Superior temporal gyrus (tissue), 1 donor: Measurements from ENCODE around the gene TMEM107.
"Not testable (repeated sequence)": the region's sequence is repeated elsewhere in the genome, so short reads cannot be mapped to it uniquely, and the experiment has no call there.

Experiments used
- DNase-seq: peaks from one replicate; pipeline ENCODE4 v3.0.0-alpha.2; 2016; ENCODE audit errors: extremely low spot score

Gene TMEM107

DNA sequence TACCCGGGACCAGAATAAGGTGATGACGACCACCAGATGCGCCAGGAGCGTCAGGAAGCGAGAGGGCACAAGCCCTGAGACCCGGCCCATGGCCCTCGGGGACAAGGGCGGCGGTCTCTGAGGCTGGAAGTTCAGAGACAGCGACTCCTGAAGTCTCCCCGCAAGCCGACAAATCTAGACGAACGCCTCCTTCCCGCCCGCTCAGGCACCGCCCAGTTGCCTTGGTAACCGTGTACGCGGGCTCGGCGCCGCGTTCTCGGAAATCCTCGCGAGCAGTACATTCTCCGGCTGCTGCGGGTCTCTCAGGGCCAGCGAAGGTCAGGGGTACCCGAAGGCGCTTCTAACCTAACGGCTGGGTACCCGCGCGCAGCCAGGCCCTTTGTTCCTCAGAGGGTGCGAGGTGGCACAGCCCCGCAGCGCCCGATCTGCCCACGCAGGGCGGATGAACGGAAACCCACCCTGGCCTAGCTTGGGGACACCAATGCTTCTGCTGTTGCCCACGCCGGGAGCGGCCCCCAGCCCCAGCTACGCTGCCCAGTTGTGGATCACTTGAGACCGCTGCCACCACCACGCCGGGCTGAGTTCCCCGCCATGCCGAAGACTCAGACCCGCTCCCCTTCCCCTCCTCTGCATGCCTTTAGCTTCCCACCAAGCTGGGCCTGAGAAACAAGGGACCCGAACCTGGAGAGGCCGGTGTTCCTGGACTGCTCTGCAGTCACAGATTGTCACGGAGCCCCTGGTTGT is at the start of gene TMEM107:
TSS of gene TMEM107 (minus strand) at position 184 of the 744 bp plus-strand sequence. CDS start at position 90, 94 bp downstream.
- peak; percentile 82 for DNase-seq

DNA sequence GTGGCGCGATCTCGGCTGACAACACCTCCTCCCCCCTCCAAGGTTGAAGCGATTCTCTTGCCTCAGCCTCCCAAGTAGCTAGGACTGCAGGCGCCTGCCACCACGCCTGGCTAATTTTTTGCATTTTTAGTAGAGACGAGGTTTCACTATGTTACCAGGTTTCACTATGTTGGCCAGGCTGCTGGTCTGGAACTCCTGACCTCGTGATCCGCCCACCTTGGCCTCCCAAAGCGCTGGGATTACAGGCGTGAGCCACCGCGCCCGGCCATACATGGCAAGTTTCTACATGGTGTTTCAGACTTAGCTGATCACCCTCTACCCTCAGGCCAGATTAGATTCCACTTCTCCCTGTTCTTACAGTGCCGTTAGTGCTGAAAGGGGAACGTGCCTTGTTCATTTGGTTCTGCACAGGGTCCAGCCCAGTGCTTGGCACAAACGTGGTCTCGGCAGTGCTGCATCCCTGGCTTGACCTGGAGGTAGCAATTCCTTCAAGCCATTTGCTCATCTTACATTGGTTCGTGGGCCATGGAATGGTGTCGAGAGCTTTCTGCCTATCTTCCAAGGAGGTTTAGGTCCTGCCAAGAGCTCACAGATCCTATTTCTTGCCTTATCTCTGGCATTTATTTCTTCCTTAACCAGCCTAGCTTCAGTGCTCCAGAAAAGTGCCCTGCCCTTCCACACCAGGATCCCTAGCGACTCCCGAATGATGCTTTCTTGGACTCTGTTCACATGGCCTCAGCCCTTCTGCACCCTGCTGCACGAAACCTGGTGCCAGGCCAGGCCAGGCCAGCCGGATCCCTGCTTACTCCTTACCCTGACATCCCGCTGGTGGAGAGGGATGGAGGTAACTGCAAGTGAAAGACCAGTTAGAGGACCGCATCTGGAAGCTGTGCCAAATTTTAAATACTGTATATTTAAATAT is 49.0 kb upstream of the TMEM107 start:
- DNase-seq: no peak

DNA sequence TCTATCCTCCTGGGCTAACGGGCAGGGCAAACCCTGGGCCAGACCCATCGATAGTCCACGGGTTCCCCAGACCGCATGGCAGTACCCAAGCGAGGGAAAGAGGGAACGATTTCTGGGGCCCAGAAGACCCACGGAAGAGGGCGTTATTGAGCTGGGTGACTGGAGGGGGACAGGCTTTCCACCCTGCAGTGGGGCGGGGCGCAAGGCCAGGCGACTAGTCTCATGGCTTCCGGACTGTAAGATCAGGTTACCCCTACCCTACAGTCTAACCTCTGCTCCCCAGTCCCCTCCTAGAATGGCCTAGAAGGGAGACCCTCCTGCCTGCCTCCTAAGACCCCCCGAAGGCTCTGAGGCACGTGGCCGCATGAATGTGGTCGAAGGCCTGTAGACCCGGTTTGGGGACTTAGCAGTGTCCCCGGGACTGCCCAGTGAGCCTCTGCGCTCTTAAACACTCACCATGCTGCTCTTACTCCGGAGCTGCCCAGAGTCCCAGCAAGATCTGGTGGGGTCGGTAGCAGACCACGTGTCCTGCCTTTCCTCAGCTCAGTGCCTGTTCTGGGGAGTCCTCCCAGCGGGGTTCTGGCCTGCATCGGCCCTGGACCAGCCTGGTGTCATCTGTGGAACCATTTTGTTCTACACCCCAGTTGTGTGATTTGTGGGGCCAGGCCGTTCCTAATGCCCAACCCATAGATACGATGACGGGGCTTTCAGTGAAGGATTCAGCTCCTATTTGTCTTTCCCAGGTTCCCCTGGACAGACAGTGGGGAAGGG is 47.4 kb upstream of the TMEM107 start:
- peak; percentile 67 for DNase-seq

DNA sequence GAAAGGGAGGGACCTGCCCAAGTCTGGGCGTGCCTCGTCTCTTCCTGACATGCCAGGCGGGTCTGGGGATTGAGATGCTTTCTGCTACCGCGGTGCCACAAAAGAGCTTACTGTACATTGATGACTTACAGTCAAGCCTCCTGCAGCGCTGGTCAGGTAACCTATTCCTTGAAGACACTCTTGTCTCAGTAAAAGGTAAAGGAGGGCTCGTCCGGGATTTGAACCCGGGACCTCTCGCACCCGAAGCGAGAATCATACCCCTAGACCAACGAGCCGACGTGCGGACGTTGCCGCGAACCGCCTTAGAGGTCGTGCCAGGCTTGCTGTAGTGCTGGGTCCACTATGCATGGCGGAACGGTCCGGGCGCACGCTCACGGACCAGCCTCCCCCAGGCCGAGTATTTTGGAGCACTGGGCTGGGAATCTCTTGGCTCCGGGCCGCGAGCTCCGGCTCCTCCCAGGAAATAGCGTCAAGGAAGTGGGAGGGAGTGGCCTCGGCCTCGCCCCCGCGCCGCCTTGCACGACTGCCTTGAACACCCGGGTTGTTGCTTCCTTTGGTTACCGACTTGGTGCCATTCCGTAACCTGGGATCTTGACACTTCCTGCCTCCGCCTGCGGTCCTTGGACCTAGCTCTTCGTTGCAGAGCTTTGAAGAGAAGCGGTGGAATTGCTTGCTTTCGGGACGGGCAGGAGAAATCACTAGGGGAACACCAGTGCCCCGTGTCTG is 46.6 kb upstream of the TMEM107 start:
- peak; percentile 93 for DNase-seq

DNA sequence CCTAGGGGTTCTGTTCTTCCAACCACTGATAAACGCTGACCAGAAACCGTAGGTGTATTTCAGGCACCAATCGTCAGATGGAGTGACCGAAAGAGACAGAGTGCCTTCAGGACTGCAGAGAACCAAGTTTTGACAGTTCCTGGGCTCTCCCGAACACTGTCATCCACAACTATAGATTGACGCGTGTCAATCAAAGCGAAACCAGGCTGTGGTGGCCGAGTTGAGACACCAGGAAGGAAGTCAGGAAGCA is 46.1 kb upstream of the TMEM107 start:
- no peak for DNase-seq

DNA sequence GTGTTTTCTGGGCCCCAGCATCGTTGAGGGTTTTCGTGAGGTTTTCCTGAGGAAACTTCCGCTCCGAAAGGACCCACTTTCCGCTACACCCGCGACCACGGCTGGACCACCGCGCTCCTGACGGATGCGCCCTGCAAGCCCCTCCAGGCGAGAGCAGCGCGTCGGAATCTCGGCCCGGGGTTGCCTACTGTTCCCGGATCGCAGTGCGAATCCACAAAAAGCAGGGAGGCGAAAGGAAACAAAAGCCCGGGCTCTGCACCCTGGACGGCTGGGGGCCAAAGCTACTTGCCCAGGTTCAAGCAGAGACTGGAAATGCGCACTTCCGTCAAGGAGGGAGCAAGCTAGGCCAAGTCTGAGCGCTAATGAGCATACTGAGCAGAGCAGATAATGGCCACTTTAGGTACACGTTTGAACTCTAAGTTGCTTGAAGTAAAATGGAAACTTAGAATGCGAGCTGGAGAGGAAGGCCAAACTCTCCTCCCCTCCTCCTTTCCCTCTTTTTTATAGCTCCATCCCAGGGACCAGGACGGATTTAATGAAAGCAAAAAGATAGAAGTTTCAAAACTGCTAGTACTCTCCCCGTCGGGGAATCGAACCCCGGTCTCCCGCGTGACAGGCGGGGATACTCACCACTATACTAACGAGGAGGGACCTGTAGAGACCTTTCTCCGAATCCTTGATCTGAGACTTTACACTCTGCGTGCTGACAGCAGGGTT is 45.6 kb upstream of the TMEM107 start:
- DNase-seq: peak; percentile 99

DNA sequence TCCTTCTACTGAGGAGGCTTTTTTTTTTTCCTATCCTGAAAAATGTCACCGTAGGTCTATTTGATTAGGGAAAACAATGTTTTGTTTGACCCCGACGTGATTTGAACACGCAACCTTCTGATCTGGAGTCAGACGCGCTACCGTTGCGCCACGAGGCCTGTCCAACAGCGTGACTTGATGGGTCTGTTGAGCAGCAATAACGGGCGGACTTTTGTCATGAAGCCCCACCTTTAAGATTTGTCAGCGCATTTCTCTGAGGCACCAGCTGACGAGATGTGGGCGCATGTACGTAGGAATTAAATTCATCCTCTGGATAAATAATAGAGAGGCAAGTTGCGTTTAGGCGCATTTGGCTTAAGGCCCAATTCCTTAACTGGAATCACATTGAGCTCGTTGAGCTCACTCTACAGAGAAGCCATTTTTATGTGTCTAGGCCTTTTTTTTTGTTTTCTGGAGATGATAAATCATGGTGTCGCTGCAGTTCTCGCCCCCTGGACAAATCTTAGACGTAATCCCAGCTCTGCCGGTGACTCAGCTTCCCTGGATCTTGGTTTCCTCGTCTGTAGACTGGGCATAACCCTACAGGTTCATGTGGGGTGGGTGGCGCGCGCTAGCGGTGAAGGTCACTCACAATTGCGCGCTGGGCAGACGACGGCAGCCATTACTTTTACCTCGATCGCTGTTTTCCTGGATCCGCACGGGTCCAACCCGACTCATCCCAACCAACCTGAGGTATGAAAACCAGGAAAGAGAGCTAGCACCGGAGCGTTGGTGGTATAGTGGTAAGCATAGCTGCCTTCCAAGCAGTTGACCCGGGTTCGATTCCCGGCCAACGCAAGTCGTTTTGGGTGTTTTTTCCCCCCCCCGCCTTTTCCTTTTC is 44.8 kb upstream of the TMEM107 start:
- DNase-seq: peak; percentile 98

DNA sequence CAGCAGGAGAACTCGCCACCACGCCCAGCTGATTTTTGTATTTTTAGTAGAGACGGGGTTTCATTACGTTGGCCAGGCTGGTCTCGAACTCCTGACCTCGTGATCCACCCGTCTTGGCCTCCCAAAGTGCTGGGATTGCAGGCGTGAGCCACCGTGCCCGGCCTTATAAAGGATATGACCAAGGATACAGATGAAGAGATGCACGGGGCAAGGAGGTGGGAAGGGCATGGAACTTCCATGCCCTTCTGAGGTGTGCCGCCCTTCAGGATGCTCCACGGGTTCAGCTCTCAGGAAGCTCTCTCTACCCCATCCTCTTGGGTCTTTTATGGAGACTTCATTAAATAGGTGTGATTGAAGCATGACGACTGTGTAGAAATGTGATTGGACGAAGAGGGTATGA is 37.8 kb upstream of the TMEM107 start:
- not testable (repeated sequence) for DNase-seq

DNA sequence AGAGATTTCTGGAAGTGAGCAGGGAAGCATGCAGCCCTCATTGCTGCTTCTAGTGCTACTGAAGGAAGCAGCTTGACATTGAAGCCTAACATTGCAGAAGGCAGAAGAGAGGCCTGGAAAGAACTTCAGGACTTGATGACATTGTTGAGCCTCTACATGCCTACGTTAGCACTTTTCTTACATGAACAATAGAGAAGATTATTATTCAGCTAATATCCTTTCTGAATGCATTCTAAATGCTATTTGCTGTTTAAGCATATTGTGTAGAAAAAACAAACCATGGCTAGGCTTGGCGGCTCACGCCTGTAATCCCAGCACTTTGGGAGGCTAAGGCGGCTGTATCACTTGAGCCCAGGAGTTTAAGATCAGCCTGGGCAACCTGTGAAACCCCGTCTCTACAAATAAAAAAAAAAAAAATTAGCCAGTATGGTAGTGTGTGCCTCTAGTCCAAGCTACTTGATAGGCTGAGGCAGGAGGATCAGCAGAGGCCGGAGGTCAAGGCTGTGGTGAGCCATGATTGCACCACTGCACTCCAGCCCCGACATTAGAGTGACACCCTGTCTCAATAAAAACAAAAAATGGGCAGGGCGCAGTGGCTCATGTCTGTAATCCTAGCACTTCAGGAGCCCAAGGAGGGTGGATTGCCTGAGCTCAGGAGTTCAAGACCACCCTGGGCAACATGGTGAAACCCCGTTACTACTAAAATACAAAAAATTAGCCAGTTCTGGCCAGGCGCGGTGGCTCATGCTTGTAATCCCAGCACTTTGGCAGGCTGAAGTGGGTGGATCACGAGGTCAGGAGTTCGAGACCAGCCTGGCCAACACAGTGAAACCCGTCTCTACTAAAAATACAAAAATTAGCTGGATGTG is 36.4 kb upstream of the TMEM107 start:
- DNase-seq: no peak

DNA sequence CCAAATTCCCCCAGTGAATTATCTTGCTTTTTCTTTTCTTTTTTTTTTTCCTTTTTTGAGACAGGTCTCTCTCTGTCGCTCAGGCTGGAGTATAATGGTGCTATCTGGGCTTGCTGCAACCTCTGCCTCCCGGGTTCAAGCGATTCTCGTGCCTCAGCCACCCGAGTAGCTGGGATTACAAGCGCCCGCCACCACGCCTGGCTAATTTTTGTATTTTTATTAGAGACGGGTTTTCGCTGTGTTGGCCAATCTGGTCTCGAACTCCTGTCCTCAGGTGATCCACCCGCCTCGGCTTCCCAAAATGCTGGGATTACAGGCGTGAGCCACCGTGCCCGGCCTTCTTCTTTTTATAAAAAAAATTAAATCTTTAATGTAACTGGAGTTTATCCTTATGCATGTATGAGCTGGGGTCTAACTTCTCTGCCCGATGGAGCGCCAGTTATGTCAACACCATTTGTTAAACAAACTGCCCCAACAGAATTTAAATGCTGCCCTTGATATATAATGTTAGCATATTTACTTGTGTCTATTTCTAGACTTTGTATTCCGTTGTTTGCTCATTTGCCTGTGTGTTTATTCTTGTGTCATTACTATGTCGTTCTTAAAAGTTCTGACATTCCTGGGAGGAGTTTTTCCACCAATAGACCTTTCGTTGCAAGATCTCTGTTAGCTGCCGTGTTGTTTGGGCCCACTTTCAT is 34.7 kb upstream of the TMEM107 start:
- no peak for DNase-seq

DNA sequence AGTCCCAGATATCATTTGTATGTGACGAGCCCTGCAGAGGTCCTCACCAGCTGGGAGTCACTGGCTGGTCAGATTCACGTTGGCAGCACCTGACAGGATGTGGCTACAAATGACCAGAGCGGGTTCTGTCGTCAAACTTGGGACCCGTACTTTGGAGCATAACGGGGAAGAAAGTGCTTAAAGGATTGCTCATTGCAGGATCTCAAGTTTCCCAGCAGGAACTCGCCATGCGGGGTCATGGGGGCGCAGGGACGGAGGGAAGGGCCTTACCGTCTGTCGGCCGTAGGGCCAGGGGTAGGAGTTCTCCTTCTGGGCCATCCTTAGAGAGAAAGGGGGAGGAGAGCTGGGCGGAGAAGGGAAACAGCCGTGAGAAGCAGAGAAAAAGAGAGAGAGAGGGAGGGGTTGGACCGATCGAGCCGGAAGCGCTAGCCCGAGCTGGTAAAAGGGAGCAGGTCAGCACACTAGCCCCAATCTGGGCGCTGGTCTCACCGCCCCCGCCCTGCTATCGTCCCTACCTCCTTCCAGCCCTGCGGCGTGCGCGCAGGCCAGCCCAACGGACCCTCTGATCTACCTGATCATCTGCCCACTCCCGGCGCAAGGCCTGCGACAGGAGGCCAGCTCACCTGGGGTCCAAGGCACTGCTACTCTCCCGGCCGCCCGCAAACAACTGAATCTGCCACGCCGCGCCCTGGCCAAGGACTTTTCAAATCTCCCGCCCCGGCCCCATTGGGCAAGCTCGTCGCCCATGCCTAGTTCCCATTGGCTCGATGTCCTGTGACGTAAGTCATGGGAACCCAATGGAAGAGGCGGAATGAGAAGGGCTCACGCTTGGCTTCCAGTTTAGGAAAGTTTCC is 34.0 kb upstream of the TMEM107 start, which contains the start of gene AURKB:
TSS of gene AURKB (minus strand) at position 669 of the 854 bp plus-strand sequence. CDS start at position 318, 351 bp downstream.
- DNase-seq: peak; percentile 97

DNA sequence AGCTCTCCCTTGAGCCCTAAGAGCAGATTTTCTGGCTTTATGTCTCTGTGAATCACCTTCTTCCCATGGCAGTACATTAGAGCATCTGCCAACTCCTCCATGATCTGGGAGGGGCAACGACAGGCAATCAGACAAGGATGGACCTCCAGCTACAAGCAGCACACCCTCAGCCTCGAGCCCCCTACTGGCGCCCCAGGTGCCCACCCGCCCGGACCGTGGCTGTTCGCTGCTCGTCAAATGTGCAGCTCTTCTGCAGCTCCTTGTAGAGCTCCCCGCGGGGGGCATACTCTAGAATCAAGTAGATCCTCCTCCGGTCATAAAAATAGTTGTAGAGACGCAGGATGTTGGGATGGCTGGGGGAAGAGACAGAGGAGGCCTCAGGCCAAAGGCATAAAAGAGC is 30.4 kb upstream of the TMEM107 start:
- DNase-seq: no peak

DNA sequence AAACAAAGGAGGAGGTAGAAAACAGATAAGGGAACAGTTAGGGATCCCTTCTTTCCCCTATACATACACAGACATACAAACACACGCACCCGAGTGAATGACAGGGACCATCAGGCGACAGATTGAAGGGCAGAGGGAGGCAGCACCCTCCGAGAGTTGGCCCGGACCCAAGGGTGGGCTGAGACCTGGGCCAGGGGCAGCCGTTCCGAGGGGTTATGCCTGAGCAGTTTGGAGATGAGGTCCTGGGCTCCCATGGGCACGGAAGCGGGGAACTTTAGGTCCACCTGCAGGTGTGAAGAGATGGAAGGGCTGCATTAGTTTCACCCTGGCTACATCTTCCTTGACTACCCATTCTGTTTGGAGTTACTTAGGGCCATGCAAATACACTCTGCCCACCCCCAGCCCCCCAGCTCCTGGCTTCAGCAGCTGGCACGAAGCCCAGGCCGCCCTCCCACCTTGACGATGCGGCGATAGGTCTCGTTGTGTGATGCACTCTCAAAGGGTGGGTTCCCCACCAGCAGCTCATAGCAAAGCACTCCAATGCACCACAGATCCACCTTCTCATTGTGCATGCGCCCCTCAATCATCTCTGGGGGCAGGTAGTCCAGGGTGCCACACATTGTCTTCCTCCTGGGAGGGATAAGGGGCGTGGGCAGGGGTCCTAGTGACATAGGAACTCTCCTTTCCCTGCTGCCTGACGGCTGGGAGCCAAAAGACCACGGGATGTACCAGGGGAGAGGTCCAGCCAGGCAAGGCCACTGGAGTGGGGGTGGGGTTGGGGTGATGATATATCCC is 28.8 kb upstream of the TMEM107 start:
- DNase-seq: no peak

DNA sequence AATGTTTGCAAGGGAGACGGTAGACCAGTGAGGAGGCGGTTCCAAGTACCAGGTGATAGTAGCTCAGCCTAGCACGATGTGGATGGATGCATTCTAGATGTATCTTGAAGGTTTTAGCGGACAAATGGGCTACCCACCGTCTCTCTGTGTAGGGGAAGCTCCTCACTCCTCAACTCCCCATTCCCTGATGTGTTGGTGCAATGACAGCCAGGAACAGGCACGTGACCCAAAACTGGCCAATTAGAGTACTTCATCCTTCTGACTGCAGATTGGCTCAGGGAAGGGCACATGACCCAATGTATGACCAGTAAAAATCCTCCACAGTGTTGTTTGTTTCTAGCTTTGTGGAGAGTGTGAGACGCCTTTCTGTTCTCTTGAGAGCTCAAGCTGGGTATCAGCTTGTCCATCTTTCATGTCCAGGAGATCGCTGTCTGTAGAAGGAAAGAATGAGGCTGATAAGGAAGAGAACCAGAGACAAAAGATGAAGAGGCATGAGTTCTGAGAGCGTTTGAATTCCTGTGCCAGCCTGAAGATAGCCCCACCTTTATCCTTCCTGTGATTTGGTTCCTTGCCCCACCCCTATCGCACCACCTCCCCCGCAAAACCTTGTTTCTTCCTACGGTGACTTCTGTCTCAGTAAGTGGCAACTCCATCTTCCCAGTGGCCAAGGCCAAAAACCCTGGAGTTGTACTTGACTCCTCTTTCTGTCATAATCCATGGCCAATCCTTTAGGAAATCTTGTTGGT is 16.1 kb upstream of the TMEM107 start:
- DNase-seq: peak; percentile 100

DNA sequence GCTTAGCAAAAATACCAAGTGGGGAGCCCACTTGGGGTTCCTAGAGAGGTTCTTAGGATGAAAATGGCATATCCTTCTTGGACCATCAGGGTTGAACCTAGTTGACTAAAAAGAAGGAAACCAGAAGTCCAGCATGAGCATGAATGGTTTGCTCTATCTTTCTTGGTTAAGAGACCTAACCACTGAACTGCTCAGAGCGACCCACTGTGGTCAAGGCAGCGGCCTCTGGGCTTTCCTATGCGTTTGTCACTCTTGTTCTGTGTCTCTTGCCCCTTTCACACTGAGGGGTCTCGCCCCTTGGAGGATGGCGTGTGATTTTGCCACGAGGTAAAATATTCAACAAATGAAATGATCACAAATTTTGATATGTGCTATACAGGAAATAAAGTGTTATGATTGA is 14.3 kb upstream of the TMEM107 start:
- no peak for DNase-seq
